GM13977 (cell line): ENCODE results near the gene NPM3.

Experiments
- DNase-seq: peaks from one replicate; pipeline ENCODE4 v3.0.0; 2012; ENCODE audit warnings: low spot score
- CTCF ChIP-seq: IDR thresholded peaks from 2 replicates; pipeline ENCODE4 v1.5.1; 2012; ENCODE audit warnings: mild to moderate bottlenecking, control low read depth; ENCODE audit not compliant: insufficient read depth; ENCODE audit errors: extremely low read depth, missing control alignments
- in situ Hi-C: fragments of 300-500 bp; cut with MboI; formaldehyde crosslinking; loops from one replicate; pipeline ENCODE4 v1.12.0; 2022; ENCODE audit warnings: low sequenced_read_pairs, low pct_unique_long_range_greater_than_20kb, mixed read lengths, inconsistent platforms; ENCODE audit not compliant: unreplicated experiment

NPM3 gene

GRCh38 chr10:101771380-101771779, 11.9 kb downstream of the NPM3 start:
- TF ChIP-seq CTCF = no peak
- DNase-seq = no peak
- in situ Hi-C loops = no loop called here

GRCh38 chr10:101770331-101771215, 12.7 kb downstream of the NPM3 start:
- in situ Hi-C loops = no loop called here
- no peak for DNase-seq
- TF ChIP-seq CTCF = no peak

GRCh38 chr10:101769541-101770180, 13.6 kb downstream of the NPM3 start:
- DNase-seq = no peak
- TF ChIP-seq CTCF = no peak
- in situ Hi-C loops = no loop called here

- in situ Hi-C loops = no loop called here
- DNase-seq = no peak
- TF ChIP-seq CTCF = no peak
Observed at GRCh38 chr10:101768791-101769170, 14.5 kb downstream of the NPM3 start.

GRCh38 chr10:101767966-101768790, 15.1 kb downstream of the NPM3 start:
- DNase-seq = no peak
- TF ChIP-seq CTCF = no peak
- in situ Hi-C loops = no loop called here

GRCh38 chr10:101767600-101767945, 15.7 kb downstream of the NPM3 start:
- no peak for TF ChIP-seq CTCF
- no peak for DNase-seq
- in situ Hi-C loops = no loop called here
